Smooth muscle cell of the brain vasculature (primary cell): ENCODE measurements around the gene ATP10D.

ENCODE experiments used
- DNase-seq: peaks from one replicate; pipeline ENCODE4 v3.0.0-alpha.2; 2012; ENCODE audit warnings: low read depth, low spot score

The ATP10D gene

GRCh38 chr4:47590325-47590724 is 105.2 kb downstream of the ATP10D start:
- no peak for DNase-seq

- no peak for DNase-seq
Measured at GRCh38 chr4:47597696-47598095, 112.6 kb downstream of the ATP10D start.

GRCh38 chr4:47598320-47598719 is 113.2 kb downstream of the ATP10D start:
- no peak for DNase-seq

- no peak for DNase-seq
Measured at GRCh38 chr4:47598896-47599295, 113.8 kb downstream of the ATP10D start.

GRCh38 chr4:47606482-47606881 is 121.4 kb downstream of the ATP10D start:
- no peak for DNase-seq

GRCh38 chr4:47612116-47613023 is 127.3 kb downstream of the ATP10D start:
- no peak for DNase-seq

GRCh38 chr4:47615385-47615784 is 130.3 kb downstream of the ATP10D start:
- DNase-seq = no peak

GRCh38 chr4:47617607-47618006 is 132.5 kb downstream of the ATP10D start:
- no peak for DNase-seq

- DNase-seq = no peak
Measured at GRCh38 chr4:47619691-47620090, 134.6 kb downstream of the ATP10D start.

GRCh38 chr4:47621181-47621580 is 136.1 kb downstream of the ATP10D start:
- no peak for DNase-seq

- no peak for DNase-seq
Measured at GRCh38 chr4:47624031-47624441, 139.0 kb downstream of the ATP10D start.

- DNase-seq = no peak
Measured at GRCh38 chr4:47631161-47631560, 146.1 kb downstream of the ATP10D start.

GRCh38 chr4:47639531-47639930 is 154.5 kb downstream of the ATP10D start:
- no peak for DNase-seq

GRCh38 chr4:47640911-47641310 is 155.8 kb downstream of the ATP10D start:
- no peak for DNase-seq

GRCh38 chr4:47641755-47642154 is 156.7 kb downstream of the ATP10D start:
- no peak for DNase-seq

GRCh38 chr4:47642191-47642830 is 157.2 kb downstream of the ATP10D start:
- DNase-seq = no peak
